ENCODE measurements around the gene AKAP13.

GRCh38 chr15:85745525-85746150 lies 365.2 kb downstream of the AKAP13 start:
- TF ChIP-seq POLR2AphosphoS5 (IDR thresholded peaks at IDR 0.05) (no peak), EP300 (conservative IDR thresholded peaks at IDR 0.05; ENCODE audit: poor library complexity, severe bottlenecking) (no peak), EZH2 (IDR thresholded peaks at IDR 0.05; ENCODE audit: borderline replicate concordance, insufficient read depth, low read length, poor library complexity, severe bottlenecking) (no peak), CTCF (IDR thresholded peaks at IDR 0.05; ENCODE audit: poor library complexity, severe bottlenecking) (no peak), TAF1 (IDR thresholded peaks at IDR 0.05; ENCODE audit: low read depth) (no peak), SMC3 (conservative IDR thresholded peaks at IDR 0.05; ENCODE audit: poor library complexity) (no peak), RAD21 (conservative IDR thresholded peaks at IDR 0.05) (no peak), REST (IDR thresholded peaks at IDR 0.05; ENCODE audit: borderline replicate concordance) (no peak), MXI1 (conservative IDR thresholded peaks at IDR 0.05; ENCODE audit: poor library complexity, severe bottlenecking) (no peak)

All from neural cell (in vitro differentiated cells).